Mesenchymal stem cell (in vitro differentiated cells and primary cell): ENCODE data around the gene GCDH.
A peak's percentile ranks its signal among the peaks of the same experiment; 100 is the strongest.

ENCODE experiments used
- DNase-seq: peaks from one replicate; pipeline ENCODE4 v3.0.0-alpha.2; 2013
- H2AFZ ChIP-seq: one replicate; pipeline ENCODE4 v1.6.1; 2013; ENCODE audit warnings: low read depth, mild to moderate bottlenecking, control low read depth, inconsistent platforms, low read length, moderate library complexity
- H2AK5ac ChIP-seq: 2 replicates; pipeline ENCODE4 v1.6.1; 2013; ENCODE audit warnings: low read length, moderate library complexity, mild to moderate bottlenecking, inconsistent platforms; ENCODE audit not compliant: severe bottlenecking
- H2BK120ac ChIP-seq: one replicate; pipeline ENCODE4 v1.6.1; 2013; ENCODE audit warnings: low read depth, mild to moderate bottlenecking, inconsistent platforms, low read length, moderate library complexity
- H2BK12ac ChIP-seq, 2 experiments: one replicate each; pipeline ENCODE4 v1.6.1; 2013; ENCODE audit warnings: inconsistent platforms in 2 of 2, low read length in 2 of 2, mild to moderate bottlenecking in 2 of 2, moderate library complexity in 2 of 2, control low read depth in 1 of 2
- H2BK15ac ChIP-seq: one replicate; pipeline ENCODE4 v1.6.1; 2013; ENCODE audit warnings: mild to moderate bottlenecking, low read depth, inconsistent platforms; ENCODE audit not compliant: poor library complexity, severe bottlenecking
- H2BK5ac ChIP-seq: 2 replicates; pipeline ENCODE4 v1.6.1; 2013; ENCODE audit warnings: low read depth, mild to moderate bottlenecking, low read length, control low read depth, inconsistent platforms; ENCODE audit not compliant: poor library complexity, severe bottlenecking
- H3K14ac ChIP-seq, 2 experiments: one replicate each; pipeline ENCODE4 v1.6.1; 2013; ENCODE audit warnings: inconsistent platforms in 2 of 2, low read length in 2 of 2, control low read depth in 1 of 2, mild to moderate bottlenecking in 1 of 2, moderate library complexity in 1 of 2
- H3K18ac ChIP-seq, 2 experiments: one replicate each; pipeline ENCODE4 v1.6.1; 2013; ENCODE audit warnings: inconsistent platforms in 2 of 2, low read length in 2 of 2, control low read depth in 1 of 2, low read depth in 1 of 2, mild to moderate bottlenecking in 1 of 2
- H3K23ac ChIP-seq, 2 experiments: one replicate each; pipeline ENCODE4 v1.6.1; 2013; ENCODE audit warnings: inconsistent platforms in 2 of 2, low read length in 2 of 2, mild to moderate bottlenecking in 2 of 2, moderate library complexity in 2 of 2, control low read depth in 1 of 2
- H3K27ac ChIP-seq: 2 replicates; pipeline ENCODE4 v1.5.1; 2013; ENCODE audit warnings: mild to moderate bottlenecking, moderate library complexity, low read length, control low read depth, inconsistent platforms; ENCODE audit not compliant: poor library complexity, severe bottlenecking
- H3K27me3 ChIP-seq, 2 experiments: 2 replicates each; pipeline versions ENCODE4 v1.6.1 to v1.7.0; 2013; ENCODE audit warnings: low read length in 2 of 2, mild to moderate bottlenecking in 2 of 2, moderate library complexity in 2 of 2, control low read depth in 1 of 2, inconsistent platforms in 1 of 2; ENCODE audit not compliant: control insufficient read depth in 1 of 2, insufficient read depth in 1 of 2
- H3K36me3 ChIP-seq, 2 experiments: 2 replicates each; pipeline versions ENCODE4 v1.6.1 to v1.7.0; 2013; ENCODE audit warnings: low read length in 2 of 2, control low read depth in 1 of 2, inconsistent platforms in 1 of 2, low read depth in 1 of 2, mild to moderate bottlenecking in 1 of 2; ENCODE audit not compliant: insufficient read depth in 2 of 2, control insufficient read depth in 1 of 2
- H3K4ac ChIP-seq, 2 experiments: one replicate each; pipeline ENCODE4 v1.6.1; 2013; ENCODE audit warnings: inconsistent platforms in 2 of 2, low read length in 2 of 2, mild to moderate bottlenecking in 2 of 2, moderate library complexity in 2 of 2, control low read depth in 1 of 2, low read depth in 1 of 2
- H3K4me1 ChIP-seq: 2 replicates; pipeline ENCODE4 v1.6.1; 2013; ENCODE audit warnings: low read depth, low read length, control low read depth; ENCODE audit not compliant: control insufficient read depth, insufficient read depth
- H3K4me2 ChIP-seq: 2 replicates; pipeline ENCODE4 v1.6.1; 2013; ENCODE audit warnings: low read length, mild to moderate bottlenecking, inconsistent platforms; ENCODE audit not compliant: poor library complexity, severe bottlenecking
- H3K4me3 ChIP-seq, 2 experiments: 2 replicates each; pipeline versions ENCODE4 v1.5.1 to v1.7.0; 2013; ENCODE audit warnings: low read length in 2 of 2, mild to moderate bottlenecking in 2 of 2, control low read depth in 1 of 2, low read depth in 1 of 2; ENCODE audit not compliant: insufficient read depth in 1 of 2
- H3K79me1 ChIP-seq: replicated peaks from 2 replicates; pipeline ENCODE4 v1.6.1; 2013; ENCODE audit warnings: mild to moderate bottlenecking, control low read depth, low read length, inconsistent platforms; ENCODE audit not compliant: poor library complexity, severe bottlenecking
- H3K9ac ChIP-seq: 2 replicates; pipeline ENCODE4 v1.7.0; 2013; ENCODE audit warnings: mild to moderate bottlenecking, low read length, moderate library complexity
- H3K9me3 ChIP-seq: 2 replicates; pipeline ENCODE4 v1.7.0; 2013; ENCODE audit warnings: mild to moderate bottlenecking, low read length; ENCODE audit not compliant: control insufficient read depth
- H4K8ac ChIP-seq: one replicate; pipeline ENCODE4 v1.6.1; 2013; ENCODE audit warnings: inconsistent platforms, mild to moderate bottlenecking, low read length, moderate library complexity
- H4K91ac ChIP-seq: one replicate; pipeline ENCODE4 v1.6.1; 2013; ENCODE audit warnings: mild to moderate bottlenecking, low read length, inconsistent platforms
- WGBS: methylation state at CpG from one replicate; pipeline ENCODE4 v1.1.7; 2013; ENCODE audit warnings: mixed read lengths; 5-methylcytosine and 5-hydroxymethylcytosine counted together

GCDH gene

GRCh38 chr19:12866416-12867119 lies 24.4 kb upstream of the GCDH start:
- Histone ChIP-seq H3K9me3 (no peaks in the 10 kb centered on the region), H2BK120ac (no peak overlapping the region), H2BK15ac (no peak overlapping the region), H3K14ac (no peak overlapping the region), H2AFZ (no peak overlapping the region), H3K4me3 (no peak overlapping the region), H3K36me3 (no peaks in the 10 kb centered on the region), H3K4me2 (no peak overlapping the region), H3K23ac (no peak overlapping the region), H3K4me1 (peaks cover 7% of the 10 kb centered on the region), H2BK12ac (no peak overlapping the region), H3K4ac (no peak overlapping the region), H3K79me1 (no peaks in the 10 kb centered on the region), H3K27me3 (peaks cover 4 to 10% of the 10 kb centered on the region in 2 experiments), H2AK5ac (no peak overlapping the region), H3K27ac (no peak overlapping the region), H2BK5ac (no peak overlapping the region), H4K91ac (no peak overlapping the region), H3K18ac (no peak overlapping the region), H3K9ac (no peak overlapping the region), H4K8ac (no peak overlapping the region)
- 88% methylated on average over 24 of the region's 29 CpGs for WGBS
- DNase-seq = no peak

- Histone ChIP-seq H4K91ac (peak overlapping the region; percentile 4), H2BK5ac (no peak overlapping the region), H3K4me3 (peak overlapping the region; percentile 31 to 66), H3K27me3 (peaks cover 4 to 8% of the 10 kb centered on the region in 2 experiments), H3K23ac (no peak overlapping the region), H3K4me1 (peaks cover 7% of the 10 kb centered on the region), H2BK120ac (no peak overlapping the region), H2BK15ac (no peak overlapping the region), H2BK12ac (no peak overlapping the region), H2AK5ac (no peak overlapping the region), H3K27ac (no peak overlapping the region), H3K36me3 (no peaks in the 10 kb centered on the region), H3K4ac (no peak overlapping the region), H2AFZ (peak overlapping the region; percentile 96), H3K9me3 (no peaks in the 10 kb centered on the region), H3K14ac (no peak overlapping the region), H3K18ac (no peak overlapping the region), H3K79me1 (no peaks in the 10 kb centered on the region), H4K8ac (peak overlapping the region; percentile 33), H3K4me2 (peak overlapping the region; percentile 26), H3K9ac (peak overlapping the region; percentile 26)
- DNase-seq = peak; percentile 75
- WGBS = 13% methylated on average over 45 of the region's 51 CpGs
Observed at GRCh38 chr19:12867120-12868099, 23.6 kb upstream of the GCDH start.

GRCh38 chr19:12868540-12869112 lies 22.3 kb upstream of the GCDH start:
- Histone ChIP-seq H3K79me1 (no peaks in the 10 kb centered on the region), H3K27me3 (peaks cover 4 to 6% of the 10 kb centered on the region in 2 experiments), H3K4me1 (peaks cover 10% of the 10 kb centered on the region), H4K8ac (no peak overlapping the region), H2BK120ac (no peak overlapping the region), H3K4me2 (no peak overlapping the region), H3K27ac (no peak overlapping the region), H3K4me3 (no peak overlapping the region), H3K23ac (no peak overlapping the region), H3K14ac (no peak overlapping the region), H3K4ac (no peak overlapping the region), H3K36me3 (peaks cover 0 to 7% of the 10 kb centered on the region in 2 experiments), H3K18ac (no peak overlapping the region), H3K9ac (no peak overlapping the region), H2AK5ac (no peak overlapping the region), H4K91ac (no peak overlapping the region), H3K9me3 (no peaks in the 10 kb centered on the region), H2AFZ (no peak overlapping the region), H2BK5ac (no peak overlapping the region), H2BK15ac (no peak overlapping the region), H2BK12ac (no peak overlapping the region)
- no peak for DNase-seq
- WGBS = 94% methylated on average over 10 of the region's 10 CpGs

GRCh38 chr19:12871681-12872080 lies 19.3 kb upstream of the GCDH start:
- H2BK120ac ChIP-seq = no peak overlapping the region
- H2BK5ac ChIP-seq = no peak overlapping the region
- no peaks in the 10 kb centered on the region for H3K9me3 ChIP-seq
- H2AK5ac ChIP-seq = no peak overlapping the region
- peaks cover 6 to 18% of the 10 kb centered on the region in 2 experiments for H3K36me3 ChIP-seq
- H3K9ac ChIP-seq = no peak overlapping the region
- 53% methylated on average over 2 of the region's 3 CpGs for WGBS
- H3K4me3 ChIP-seq = no peak overlapping the region
- H2BK12ac ChIP-seq = no peak overlapping the region
- H3K23ac ChIP-seq = no peak overlapping the region
- DNase-seq = no peak
- H3K27me3 ChIP-seq = peaks cover 4 to 7% of the 10 kb centered on the region in 2 experiments
- H3K4me1 ChIP-seq = peaks cover 10% of the 10 kb centered on the region
- no peaks in the 10 kb centered on the region for H3K79me1 ChIP-seq
- H3K27ac ChIP-seq = no peak overlapping the region
- H2BK15ac ChIP-seq = no peak overlapping the region
- H3K4me2 ChIP-seq = no peak overlapping the region
- H2AFZ ChIP-seq = no peak overlapping the region
- no peak overlapping the region for H3K18ac ChIP-seq
- H4K8ac ChIP-seq = no peak overlapping the region
- no peak overlapping the region for H4K91ac ChIP-seq
- no peak overlapping the region for H3K14ac ChIP-seq
- H3K4ac ChIP-seq = no peak overlapping the region
